Osteocyte (in vitro differentiated cells): Measurements from ENCODE around the gene CCNG2. TPM values are rescaled to one million over a fixed set of nuclear protein-coding genes. Genes with fewer than 3 reads are reported as not detected.

Experiments used
- DNase-seq: peaks from one replicate; pipeline ENCODE4 v3.0.0; 2021; ENCODE audit warnings: mixed read lengths; ENCODE audit not compliant: unreplicated experiment; ENCODE audit errors: extremely low spot score
- H3K27ac Mint-ChIP-seq: one replicate; pipeline ENCODE4 v1.8.0; 2021; ENCODE audit warnings: mild to moderate bottlenecking, mixed read lengths; ENCODE audit not compliant: unreplicated experiment
- H3K27me3 Mint-ChIP-seq: one replicate; pipeline ENCODE4 v1.8.0; 2021; ENCODE audit warnings: mixed read lengths; ENCODE audit not compliant: unreplicated experiment
- H3K36me3 Mint-ChIP-seq: one replicate; pipeline ENCODE4 v1.8.0; 2021; ENCODE audit warnings: mixed read lengths; ENCODE audit not compliant: unreplicated experiment
- H3K4me1 Mint-ChIP-seq: one replicate; pipeline ENCODE4 v1.8.0; 2021; ENCODE audit warnings: mixed read lengths; ENCODE audit not compliant: unreplicated experiment
- H3K4me3 Mint-ChIP-seq: one replicate; pipeline ENCODE4 v1.8.0; 2021; ENCODE audit warnings: mild to moderate bottlenecking, moderate library complexity, mixed read lengths; ENCODE audit not compliant: unreplicated experiment
- H3K9me3 Mint-ChIP-seq: one replicate; pipeline ENCODE4 v1.8.0; 2021; ENCODE audit warnings: mixed read lengths; ENCODE audit not compliant: unreplicated experiment
- total RNA-seq: library from RNA; stranded (reverse); gene quantifications from 2 replicates; pipeline ENCODE4 v1.2.1, GENCODE V29; 2021
- TF ChIP-seq, protein P1 (sequence below): fragments of 200-600 bp; sonication (generic); IDR thresholded peaks from 2 replicates; pipeline ENCODE4 v1.5.0; 2021; ENCODE audit warnings: antibody characterized with exemption, mild to moderate bottlenecking, moderate library complexity

Gene CCNG2
- total RNA-seq, 1 donor from 2014 or later, result 73.3 TPM

GRCh38 chr4:77167866-77168265 lies 10.9 kb downstream of the CCNG2 start:
- H3K27ac Mint-ChIP-seq, result no peak overlapping the region
- H3K36me3 Mint-ChIP-seq, result peaks cover 72% of the 10 kb centered on the region
- peaks cover 28% of the 10 kb centered on the region for H3K4me1 Mint-ChIP-seq
- no peak for DNase-seq
- H3K4me3 Mint-ChIP-seq, result no peak overlapping the region
- no peaks in the 10 kb centered on the region for H3K27me3 Mint-ChIP-seq
- no peaks in the 10 kb centered on the region for H3K9me3 Mint-ChIP-seq
- TF ChIP-seq, protein P1, sequence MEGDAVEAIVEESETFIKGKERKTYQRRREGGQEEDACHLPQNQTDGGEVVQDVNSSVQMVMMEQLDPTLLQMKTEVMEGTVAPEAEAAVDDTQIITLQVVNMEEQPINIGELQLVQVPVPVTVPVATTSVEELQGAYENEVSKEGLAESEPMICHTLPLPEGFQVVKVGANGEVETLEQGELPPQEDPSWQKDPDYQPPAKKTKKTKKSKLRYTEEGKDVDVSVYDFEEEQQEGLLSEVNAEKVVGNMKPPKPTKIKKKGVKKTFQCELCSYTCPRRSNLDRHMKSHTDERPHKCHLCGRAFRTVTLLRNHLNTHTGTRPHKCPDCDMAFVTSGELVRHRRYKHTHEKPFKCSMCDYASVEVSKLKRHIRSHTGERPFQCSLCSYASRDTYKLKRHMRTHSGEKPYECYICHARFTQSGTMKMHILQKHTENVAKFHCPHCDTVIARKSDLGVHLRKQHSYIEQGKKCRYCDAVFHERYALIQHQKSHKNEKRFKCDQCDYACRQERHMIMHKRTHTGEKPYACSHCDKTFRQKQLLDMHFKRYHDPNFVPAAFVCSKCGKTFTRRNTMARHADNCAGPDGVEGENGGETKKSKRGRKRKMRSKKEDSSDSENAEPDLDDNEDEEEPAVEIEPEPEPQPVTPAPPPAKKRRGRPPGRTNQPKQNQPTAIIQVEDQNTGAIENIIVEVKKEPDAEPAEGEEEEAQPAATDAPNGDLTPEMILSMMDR, result no peak

GRCh38 chr4:77169481-77169880 lies 12.5 kb downstream of the CCNG2 start:
- no peaks in the 10 kb centered on the region for H3K9me3 Mint-ChIP-seq
- no peak overlapping the region for H3K4me3 Mint-ChIP-seq
- TF ChIP-seq, protein P1, result no peak
- no peak for DNase-seq
- peaks cover 25% of the 10 kb centered on the region for H3K4me1 Mint-ChIP-seq
- H3K27ac Mint-ChIP-seq, result no peak overlapping the region
- peaks cover 57% of the 10 kb centered on the region for H3K36me3 Mint-ChIP-seq
- H3K27me3 Mint-ChIP-seq, result no peaks in the 10 kb centered on the region

DNA sequence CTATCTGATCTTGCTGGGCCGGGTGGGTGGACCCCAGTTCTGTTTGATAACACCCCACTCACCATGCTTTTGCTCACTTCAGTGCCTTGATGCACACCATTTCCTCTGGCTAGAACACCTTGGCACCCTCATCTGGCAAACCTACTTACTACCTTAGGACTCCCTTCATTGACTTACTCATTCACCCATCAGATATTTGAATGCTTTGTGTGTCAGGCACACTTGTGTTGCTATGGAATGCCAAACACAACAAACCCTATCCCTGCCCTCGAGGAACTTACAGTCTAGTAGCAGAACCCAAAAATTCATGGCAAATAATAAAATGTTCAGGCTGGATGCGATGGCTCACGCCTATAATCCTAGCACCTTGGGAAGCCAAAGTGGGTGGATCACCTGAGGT lies 13.9 kb downstream of the CCNG2 start:
- Mint-ChIP-seq H3K4me1 (peaks cover 22% of the 10 kb centered on the region), H3K9me3 (no peaks in the 10 kb centered on the region), H3K4me3 (no peak overlapping the region), H3K36me3 (peaks cover 44% of the 10 kb centered on the region), H3K27ac (no peak overlapping the region), H3K27me3 (no peaks in the 10 kb centered on the region)
- TF ChIP-seq, protein P1, result no peak
- DNase-seq, result no peak

GRCh38 chr4:77172336-77172735 lies 15.3 kb downstream of the CCNG2 start:
- no peak overlapping the region for H3K4me3 Mint-ChIP-seq
- H3K4me1 Mint-ChIP-seq, result peaks cover 21% of the 10 kb centered on the region
- peak overlapping the region; percentile 71 for H3K27ac Mint-ChIP-seq
- DNase-seq, result no peak
- no peaks in the 10 kb centered on the region for H3K9me3 Mint-ChIP-seq
- no peaks in the 10 kb centered on the region for H3K27me3 Mint-ChIP-seq
- H3K36me3 Mint-ChIP-seq, result peaks cover 35% of the 10 kb centered on the region
- TF ChIP-seq, protein P1, result no peak

GRCh38 chr4:77174426-77174825 lies 17.4 kb downstream of the CCNG2 start:
- H3K4me3 Mint-ChIP-seq, result no peak overlapping the region
- H3K27me3 Mint-ChIP-seq, result peaks cover 9% of the 10 kb centered on the region
- no peak overlapping the region for H3K27ac Mint-ChIP-seq
- TF ChIP-seq, protein P1, result no peak
- peaks cover 16% of the 10 kb centered on the region for H3K36me3 Mint-ChIP-seq
- H3K4me1 Mint-ChIP-seq, result peaks cover 16% of the 10 kb centered on the region
- H3K9me3 Mint-ChIP-seq, result no peaks in the 10 kb centered on the region
- no peak for DNase-seq
